ENCODE measurements around the gene ADAMTS9.

DNA sequence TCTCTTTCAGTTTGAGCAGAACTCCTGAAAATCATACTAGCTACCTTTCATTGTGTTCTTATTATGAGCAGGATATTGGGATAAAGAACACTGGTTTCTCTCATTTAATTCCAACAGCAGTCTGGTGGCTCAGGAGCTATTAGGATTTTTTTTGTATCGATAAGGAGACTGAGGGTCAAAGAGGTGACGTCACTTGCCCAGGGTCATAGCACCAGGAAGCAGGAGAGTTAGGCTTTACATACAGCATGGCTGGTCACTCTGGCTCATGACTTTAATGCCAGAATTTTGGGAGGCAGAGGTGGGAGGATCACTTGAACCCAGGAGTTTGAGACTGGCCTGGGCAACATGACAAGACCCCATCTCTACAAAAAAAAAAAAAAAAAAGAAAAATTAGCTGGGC is 113.6 kb downstream of the ADAMTS9 start:
- no peak for TF ChIP-seq EZH2 (IDR thresholded peaks at IDR 0.05)
- TF ChIP-seq, protein P1, sequence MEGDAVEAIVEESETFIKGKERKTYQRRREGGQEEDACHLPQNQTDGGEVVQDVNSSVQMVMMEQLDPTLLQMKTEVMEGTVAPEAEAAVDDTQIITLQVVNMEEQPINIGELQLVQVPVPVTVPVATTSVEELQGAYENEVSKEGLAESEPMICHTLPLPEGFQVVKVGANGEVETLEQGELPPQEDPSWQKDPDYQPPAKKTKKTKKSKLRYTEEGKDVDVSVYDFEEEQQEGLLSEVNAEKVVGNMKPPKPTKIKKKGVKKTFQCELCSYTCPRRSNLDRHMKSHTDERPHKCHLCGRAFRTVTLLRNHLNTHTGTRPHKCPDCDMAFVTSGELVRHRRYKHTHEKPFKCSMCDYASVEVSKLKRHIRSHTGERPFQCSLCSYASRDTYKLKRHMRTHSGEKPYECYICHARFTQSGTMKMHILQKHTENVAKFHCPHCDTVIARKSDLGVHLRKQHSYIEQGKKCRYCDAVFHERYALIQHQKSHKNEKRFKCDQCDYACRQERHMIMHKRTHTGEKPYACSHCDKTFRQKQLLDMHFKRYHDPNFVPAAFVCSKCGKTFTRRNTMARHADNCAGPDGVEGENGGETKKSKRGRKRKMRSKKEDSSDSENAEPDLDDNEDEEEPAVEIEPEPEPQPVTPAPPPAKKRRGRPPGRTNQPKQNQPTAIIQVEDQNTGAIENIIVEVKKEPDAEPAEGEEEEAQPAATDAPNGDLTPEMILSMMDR (IDR thresholded peaks at IDR 0.05), result no peak

All from neural progenitor cell (in vitro differentiated cells).